ENCODE results near the gene RNASEH2A. TPM values are rescaled to one million over a fixed set of nuclear protein-coding genes. Genes with fewer than 3 reads are reported as not detected.

The RNASEH2A gene
- total and polyA plus RNA-seq, 2 of the 13 experiments (the other 11 are each of a cell fraction or from before 2014, with no cell fraction given): 25.1 to 35.8 TPM

GRCh38 chr19:12792051-12792852 is 14.1 kb upstream of the RNASEH2A start (continued):
- TF ChIP-seq ZNF784 (CRISPR knock-in tag; IDR thresholded peaks at IDR 0.05; ENCODE audit: borderline replicate concordance) (no peak), ZNF766 (CRISPR knock-in tag; IDR thresholded peaks at IDR 0.05; ENCODE audit: borderline replicate concordance) (no peak), BRCA1 (CRISPR knock-in tag; IDR thresholded peaks at IDR 0.05) (no peak), TFDP1 (CRISPR knock-in tag; IDR thresholded peaks at IDR 0.05; ENCODE audit: borderline replicate concordance) (peak; percentile 78; the same call in 1 of the 2 replicates), JUND (CRISPR knock-in tag; IDR thresholded peaks at IDR 0.05) (no peak), TBX2 (CRISPR knock-in tag; IDR thresholded peaks at IDR 0.05; ENCODE audit: borderline replicate concordance) (peak; percentile 52; the same call in 1 of the 2 replicates), ELF3 (CRISPR knock-in tag; IDR thresholded peaks at IDR 0.05) (peak; percentile 72), TFAP4 (IDR thresholded peaks at IDR 0.05; ENCODE audit: borderline replicate concordance, low read depth) (peak; percentile 88; the same call in 1 of the 2 replicates), GFI1 (CRISPR knock-in tag; IDR thresholded peaks at IDR 0.05; ENCODE audit: borderline replicate concordance) (peak; percentile 32; the same call in 1 of the 2 replicates), ZNF563 (CRISPR knock-in tag; IDR thresholded peaks at IDR 0.05) (no peak), TCF12 (IDR thresholded peaks at IDR 0.05) (no peak), TCF12 (CRISPR knock-in tag; IDR thresholded peaks at IDR 0.05) (peak; percentile 56; the same call in 1 of the 2 replicates), ZNF18 (CRISPR knock-in tag; IDR thresholded peaks at IDR 0.05; ENCODE audit: insufficient replicate concordance) (no peak), CC2D1A (CRISPR knock-in tag; IDR thresholded peaks at IDR 0.05) (0 out of 2 replicates have a peak, but pooled peaks have one; percentile 26), POLR2G (IDR thresholded peaks at IDR 0.05; ENCODE audit: low read depth, low read length) (peak; percentile 50; the same call in 1 of the 2 replicates), ZNF367 (CRISPR knock-in tag; IDR thresholded peaks at IDR 0.05; ENCODE audit: borderline replicate concordance) (peak; percentile 60; the same call in 1 of the 2 replicates), ZNF430 (CRISPR knock-in tag; IDR thresholded peaks at IDR 0.05) (peak; percentile 64; the same call in 1 of the 2 replicates), RCOR2 (CRISPR knock-in tag; IDR thresholded peaks at IDR 0.05) (no peak), NONO (IDR thresholded peaks at IDR 0.05) (no peak), NONO (CRISPR knock-in tag; conservative IDR thresholded peaks at IDR 0.05) (no peak), TRIM22 (IDR thresholded peaks at IDR 0.05) (no peak), ZNF292 (CRISPR knock-in tag; IDR thresholded peaks at IDR 0.05; ENCODE audit: borderline replicate concordance, low read depth) (0 out of 2 replicates have a peak, but pooled peaks have one; percentile 18), MAFF (IDR thresholded peaks at IDR 0.05; ENCODE audit: low read depth, low read length) (no peak)
